Germinal center (tissue), 1 donor: Measurements from ENCODE around the gene AQP2.

Source experiments
- DNase-seq: peaks from one replicate; pipeline ENCODE4 v3.0.0; 2012; ENCODE audit warnings: mixed read lengths, low spot score

The AQP2 gene

DNA sequence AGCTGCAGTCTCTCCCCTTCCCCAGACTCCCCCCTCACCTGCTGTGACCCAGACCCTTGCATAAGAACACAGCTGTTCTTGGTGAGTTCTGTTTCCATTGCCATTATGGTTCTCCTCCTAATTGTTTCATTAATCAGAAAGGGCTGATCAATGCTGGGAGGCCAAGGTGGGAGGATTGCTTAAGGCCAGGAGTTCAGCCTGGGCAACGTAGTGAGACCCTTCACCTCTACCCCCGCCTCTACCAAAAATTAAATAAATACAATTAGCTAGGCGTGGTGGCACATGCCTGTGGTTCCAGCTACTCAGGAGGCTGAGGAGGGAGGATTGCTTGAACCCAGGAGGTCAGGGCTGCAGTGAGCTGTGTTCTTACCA, 29.6 kb upstream of the AQP2 start:
- no peak for DNase-seq

DNA sequence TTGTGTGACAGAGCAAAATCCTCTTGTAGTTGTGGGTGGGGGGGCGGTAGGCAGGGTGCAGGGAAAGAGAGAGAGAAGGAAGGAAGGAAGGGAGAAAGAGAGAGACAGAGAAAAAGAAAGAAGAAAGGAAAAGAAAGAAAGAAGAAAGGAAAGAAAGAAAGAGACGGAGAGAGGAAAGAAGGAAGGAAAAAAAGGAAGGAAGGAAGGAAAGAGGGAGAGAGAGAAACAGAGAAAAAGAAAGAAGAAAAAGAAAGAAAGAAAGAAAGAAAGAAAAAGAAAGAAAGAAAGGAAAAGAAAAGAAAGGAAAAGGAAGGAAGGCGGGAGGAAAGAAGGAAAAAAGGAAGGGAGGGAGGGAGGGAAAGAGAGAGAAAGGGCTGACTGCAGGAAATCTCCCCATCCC, 29.2 kb upstream of the AQP2 start:
- no peak for DNase-seq

DNA sequence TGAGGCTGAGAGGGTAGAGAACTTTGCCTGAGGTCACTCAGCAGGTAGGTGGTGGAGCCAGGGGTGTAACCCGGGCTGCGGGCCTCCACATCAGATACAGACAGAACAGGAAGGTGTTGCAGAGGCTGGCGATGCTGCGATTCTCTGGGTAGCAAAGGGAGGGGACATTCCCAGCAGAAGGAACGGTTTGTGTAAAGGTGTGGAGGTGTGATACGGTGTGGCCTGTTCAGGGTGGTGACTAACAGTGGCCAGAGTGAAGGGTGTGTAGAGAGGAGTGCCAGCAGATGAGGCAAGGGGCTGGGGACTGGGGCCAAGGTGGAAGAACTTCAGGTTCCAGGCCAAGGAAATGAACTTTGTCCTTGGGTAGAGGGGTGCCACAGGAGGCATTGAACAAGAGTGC, 28.6 kb upstream of the AQP2 start:
- no peak for DNase-seq

DNA sequence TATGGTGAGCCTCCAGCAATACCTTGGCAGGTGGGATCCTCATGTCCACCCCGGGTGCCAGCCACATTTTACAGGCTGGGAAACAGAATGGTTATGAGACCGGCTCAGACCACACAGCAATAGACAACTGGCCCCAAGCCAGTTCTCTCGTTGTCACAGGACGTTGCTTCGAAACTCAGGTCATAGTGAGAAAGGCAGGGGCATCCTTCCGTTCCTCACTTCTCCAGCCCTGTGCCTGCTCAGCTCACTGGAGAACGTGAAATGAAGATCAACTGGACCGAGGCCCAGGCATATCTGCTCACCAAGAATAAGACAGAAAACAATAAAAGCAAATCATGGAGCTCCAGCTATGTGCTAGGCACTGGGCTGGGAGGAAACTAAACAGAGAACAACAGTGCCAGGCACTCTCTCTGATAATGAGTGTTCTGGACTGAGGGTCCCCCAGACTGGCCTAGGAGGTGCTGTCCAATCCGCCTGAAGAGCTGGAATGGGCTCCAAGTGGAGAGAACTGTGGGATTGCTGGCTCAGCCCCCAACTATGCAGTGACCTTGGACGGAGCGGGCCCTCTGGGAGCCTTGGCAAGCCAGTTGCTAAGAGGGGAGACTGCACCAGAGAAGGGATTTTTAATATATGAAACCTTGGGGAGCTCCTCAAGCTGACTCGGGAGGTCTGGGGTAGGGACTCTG, 28.0 kb upstream of the AQP2 start:
- no peak for DNase-seq

- no peak for DNase-seq
Observed at GRCh38 chr12:49923035-49923644, 27.4 kb upstream of the AQP2 start.

DNA sequence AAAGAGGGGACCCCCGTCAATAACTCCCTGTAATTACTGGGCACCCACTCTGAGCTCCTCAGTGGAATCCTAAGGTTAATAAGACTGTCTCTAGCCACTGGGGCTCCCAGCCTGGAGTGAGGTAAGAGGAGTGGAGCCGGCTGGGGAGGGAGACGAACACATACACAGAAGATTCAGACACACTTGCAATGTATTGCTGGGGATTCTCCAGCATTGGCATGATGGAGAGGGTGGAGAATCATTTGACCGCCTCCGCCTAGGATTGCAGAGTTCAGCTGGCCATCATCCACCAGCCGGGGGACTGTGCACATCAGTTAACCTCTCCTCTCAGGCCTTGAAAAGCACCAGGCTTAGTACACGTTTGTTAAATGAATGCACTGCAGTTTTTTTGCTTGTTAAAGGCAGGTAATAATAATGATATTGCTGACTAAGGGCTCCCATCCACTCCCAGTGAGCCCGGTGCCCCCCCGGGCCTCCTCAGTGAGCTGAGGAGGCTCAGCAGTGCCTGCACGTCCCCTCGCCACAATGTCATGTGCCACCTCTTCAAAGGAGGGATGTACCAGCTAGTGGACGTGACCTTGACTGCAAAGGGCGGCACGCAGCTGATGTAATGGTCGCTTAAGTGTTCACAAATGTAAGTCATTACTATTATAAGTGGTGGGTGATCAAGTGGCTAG, 26.5 kb upstream of the AQP2 start:
- no peak for DNase-seq

- DNase-seq, result no peak
Observed at GRCh38 chr12:49924628-49925246, 25.8 kb upstream of the AQP2 start.

DNA sequence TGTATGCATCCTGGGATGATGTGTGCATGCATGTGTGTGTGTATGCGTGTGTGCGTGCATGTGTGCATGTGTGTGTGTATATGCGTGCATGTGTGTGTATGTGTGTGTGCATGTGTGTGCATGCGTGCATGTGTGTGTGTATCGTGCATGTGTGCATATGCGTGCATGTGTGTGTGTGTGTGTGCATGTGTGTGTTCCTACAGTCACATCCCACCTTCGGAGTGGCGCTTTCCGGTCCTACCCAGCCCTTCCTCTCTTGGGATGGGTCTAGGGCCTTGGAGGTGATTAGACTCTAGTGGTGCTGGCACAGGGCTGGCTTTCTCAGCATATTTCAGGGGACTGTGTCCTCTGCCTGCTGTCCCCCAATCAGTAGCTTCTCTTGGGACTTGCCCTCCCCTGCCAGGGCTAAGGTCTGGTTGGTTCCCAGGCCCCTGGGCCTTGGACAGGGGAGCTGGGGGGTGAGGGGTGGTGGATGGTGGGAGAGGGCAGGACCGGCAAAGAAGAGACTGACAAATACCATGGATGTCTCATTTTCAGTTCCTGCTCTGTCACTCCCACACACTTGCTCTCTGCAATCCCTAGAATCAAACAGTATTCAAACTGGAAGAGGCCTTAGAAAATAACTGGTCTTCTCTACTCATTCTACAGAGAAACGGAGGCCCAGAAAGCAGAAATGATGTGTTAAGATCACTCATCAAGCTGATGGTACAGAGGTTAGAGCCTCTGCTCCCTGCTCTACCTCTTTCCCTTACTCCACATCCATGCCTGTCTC, 24.9 kb upstream of the AQP2 start:
- DNase-seq, result no peak

- no peak for DNase-seq
Observed at GRCh38 chr12:49928471-49928870, 22.1 kb upstream of the AQP2 start.

GRCh38 chr12:49929581-49929980, 21.0 kb upstream of the AQP2 start:
- no peak for DNase-seq

DNA sequence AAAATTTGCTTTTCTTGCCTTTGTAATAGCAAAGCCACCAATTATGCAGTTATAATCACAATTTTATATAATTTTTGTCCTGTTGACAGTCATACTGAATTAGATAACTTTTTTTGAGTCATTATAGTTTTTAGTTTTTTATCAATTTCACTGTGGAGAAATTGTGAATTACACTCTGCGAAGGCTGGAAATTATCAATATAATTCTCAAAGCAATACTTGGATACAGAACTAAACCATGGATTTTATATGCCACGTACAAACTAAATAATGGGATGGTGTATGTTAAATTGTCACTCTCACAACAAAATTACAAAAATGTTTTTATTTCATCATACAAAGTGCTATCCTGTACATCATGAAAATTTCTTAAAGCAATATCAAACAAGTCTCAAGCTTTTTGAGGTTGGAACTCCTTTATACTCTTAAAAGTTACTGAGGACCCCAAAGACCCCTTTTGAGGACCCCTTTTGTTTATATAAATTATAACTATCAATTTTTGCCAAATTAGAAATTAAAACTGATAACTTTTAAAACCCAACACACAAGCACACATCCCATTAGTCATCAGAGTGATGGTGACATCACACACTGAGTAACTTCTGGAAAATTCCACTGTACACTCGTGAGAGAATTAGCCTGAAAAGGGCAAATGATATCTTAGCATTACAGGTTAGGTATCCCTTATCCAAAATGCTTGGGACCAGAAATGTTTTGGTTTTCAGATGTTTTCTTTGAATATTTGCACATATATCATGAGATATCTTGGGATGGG, 19.8 kb upstream of the AQP2 start:
- no peak for DNase-seq

- DNase-seq, result no peak
Observed at GRCh38 chr12:49932023-49932422, 18.5 kb upstream of the AQP2 start.

GRCh38 chr12:49932533-49933130, 17.9 kb upstream of the AQP2 start:
- no peak for DNase-seq

DNA sequence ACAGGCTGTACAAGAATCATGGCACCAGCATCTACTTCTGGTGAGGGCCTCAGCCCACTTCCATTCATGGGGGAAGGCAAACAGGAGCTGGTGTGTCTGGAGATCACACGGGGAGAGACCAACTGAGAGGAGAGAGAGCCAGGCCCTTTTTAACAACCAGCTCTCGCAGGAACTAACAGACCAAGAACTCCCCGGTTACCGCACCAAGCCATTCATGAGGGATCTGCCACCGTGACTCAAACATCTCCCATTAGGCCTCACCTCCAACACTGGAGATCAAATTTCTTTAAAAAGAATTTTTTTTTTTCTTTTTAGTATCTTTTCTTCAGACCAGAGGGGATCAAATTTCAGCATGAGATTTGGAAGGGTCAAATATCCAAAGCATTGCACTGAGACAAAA, 16.7 kb upstream of the AQP2 start:
- DNase-seq, result no peak

- DNase-seq, result no peak
Observed at GRCh38 chr12:49934505-49934904, 16.0 kb upstream of the AQP2 start.

DNA sequence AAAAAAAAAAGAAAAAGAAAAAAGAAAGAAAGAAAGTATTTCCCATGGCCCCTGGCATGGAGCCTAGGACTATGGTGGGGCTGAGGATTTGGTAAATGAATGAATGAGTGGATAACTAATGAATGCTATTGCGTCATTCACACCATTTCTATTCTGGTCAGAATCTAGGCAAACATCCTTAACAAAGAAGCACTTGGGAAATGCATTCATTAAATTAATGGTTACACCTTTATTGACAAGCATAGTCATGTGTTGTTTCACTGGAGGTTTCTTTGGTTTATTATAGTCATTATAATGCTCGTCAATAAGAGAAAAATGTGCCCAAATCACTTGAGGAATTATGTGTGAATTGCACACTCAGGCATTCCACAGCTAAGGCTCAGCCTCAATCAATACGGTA, 13.6 kb upstream of the AQP2 start:
- no peak for DNase-seq

DNA sequence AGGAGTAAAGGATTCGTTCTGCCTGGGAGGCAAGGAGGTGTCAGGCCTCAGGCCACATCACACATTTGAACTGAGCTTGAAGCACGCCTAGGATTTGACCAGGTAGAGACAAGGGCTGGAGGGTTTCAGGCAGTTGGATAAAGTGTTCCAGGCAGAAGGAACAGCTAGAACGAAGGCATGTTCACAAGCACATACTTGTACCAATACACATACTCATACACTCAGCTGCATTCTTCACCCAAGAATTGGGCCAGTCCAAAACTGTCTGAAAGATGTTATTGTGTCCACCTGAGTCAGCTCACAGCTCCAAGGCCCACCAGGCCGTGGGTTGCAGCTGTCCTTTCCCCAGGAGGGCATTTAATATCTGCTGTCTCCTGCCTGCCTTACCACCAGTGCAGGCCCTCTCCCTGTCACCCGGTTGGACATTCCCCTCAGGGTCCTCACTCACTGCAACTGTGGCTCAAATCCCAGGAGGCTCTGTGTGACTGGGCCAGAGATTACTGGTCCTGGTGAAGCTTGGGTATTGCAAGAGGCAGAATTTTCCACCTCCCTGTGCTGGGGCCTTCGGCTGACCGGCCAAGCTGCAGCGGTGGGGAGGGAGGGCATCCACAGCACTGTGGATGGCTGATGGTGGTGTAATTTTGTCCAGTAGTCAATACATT, 12.8 kb upstream of the AQP2 start:
- no peak for DNase-seq

DNA sequence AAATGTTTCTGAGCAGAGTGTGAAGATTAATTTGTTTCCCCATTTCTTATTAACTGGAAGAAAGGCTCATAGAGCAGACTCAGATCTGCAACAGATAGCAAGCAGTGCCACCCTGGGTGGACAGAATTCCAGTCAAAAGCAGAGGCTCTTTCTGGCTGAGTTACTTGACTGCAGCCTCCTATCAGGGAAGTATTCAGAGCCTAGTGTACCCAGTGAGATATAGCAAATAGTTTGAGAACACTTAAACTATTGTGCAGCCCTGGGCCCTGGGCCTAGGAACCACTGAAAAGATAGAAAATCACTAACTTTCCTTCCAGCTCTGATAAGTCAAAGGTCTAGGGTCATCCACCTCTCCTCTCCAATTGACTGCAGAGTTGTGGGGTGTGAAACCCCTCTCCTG, 11.2 kb upstream of the AQP2 start:
- DNase-seq, result no peak

DNA sequence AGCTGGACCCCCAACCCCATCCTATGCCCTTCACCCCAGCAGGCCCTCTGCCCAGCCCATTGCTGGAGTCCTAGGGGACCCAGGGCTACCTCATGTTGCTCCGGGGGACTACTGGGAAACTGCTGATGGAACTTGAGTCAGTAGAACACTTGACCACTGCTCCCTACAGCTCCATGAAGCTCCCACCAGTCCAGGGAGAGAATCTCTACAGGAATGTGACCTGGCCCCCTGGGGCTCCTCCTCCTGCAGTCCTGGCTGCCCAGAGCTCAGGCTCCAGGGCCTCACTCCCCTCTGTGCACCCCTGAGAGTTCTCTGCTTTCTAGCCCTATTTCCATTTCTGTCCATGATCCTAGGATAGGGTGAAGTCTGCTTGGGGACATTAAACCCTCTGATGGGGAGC, 10.8 kb upstream of the AQP2 start:
- no peak for DNase-seq
